Lung (tissue), 12 donors: Measurements from ENCODE around the gene ACAN. TPM values are rescaled to one million over a fixed set of nuclear protein-coding genes. Genes with fewer than 3 reads are reported as not detected.

ENCODE experiments used
- ATAC-seq: fragments of 200-7000 bp; cut with Tn5 transposase; one replicate; pipeline ENCODE4 v1.9.1; 2020; ENCODE audit warnings: moderate number of reproducible peaks; ENCODE audit not compliant: insufficient read depth, low FRiP score
- DNase-seq, 3 donors: peaks; one replicate each; pipeline ENCODE4 v3.0.0-alpha.2; 2013 to 2017
- H3K27ac ChIP-seq, 2 donors: one replicate each; pipeline ENCODE4 v1.5.1; 2013; ENCODE audit warnings: mild to moderate bottlenecking in 2 of 2, moderate library complexity in 2 of 2, control low read depth in 1 of 2, inconsistent platforms in 1 of 2, low read depth in 1 of 2, low read length in 1 of 2
- H3K27me3 ChIP-seq, 3 donors: one replicate each; pipeline ENCODE4 v1.5.1; 2013; ENCODE audit warnings: low read length in 2 of 3; ENCODE audit not compliant: control insufficient read depth in 3 of 3, insufficient read depth in 3 of 3
- H3K36me3 ChIP-seq, 4 donors: one replicate each; pipeline ENCODE4 v1.5.1; 2013; ENCODE audit warnings: low read length in 4 of 4, mild to moderate bottlenecking in 1 of 4, moderate library complexity in 1 of 4; ENCODE audit not compliant: control insufficient read depth in 4 of 4, insufficient read depth in 4 of 4
- H3K4me1 ChIP-seq, 5 donors: one replicate each; pipeline ENCODE4 v1.5.1; 2013; ENCODE audit warnings: low read length in 5 of 5, mild to moderate bottlenecking in 2 of 5, moderate library complexity in 1 of 5; ENCODE audit not compliant: control insufficient read depth in 5 of 5, insufficient read depth in 5 of 5
- H3K4me3 ChIP-seq: one replicate; pipeline ENCODE4 v1.5.1; 2013; ENCODE audit warnings: mild to moderate bottlenecking, control low read depth, moderate library complexity
- H3K9ac ChIP-seq, 2 donors: one replicate each; pipeline ENCODE4 v1.5.1; 2013; ENCODE audit warnings: low read length in 2 of 2, control low read depth in 1 of 2; ENCODE audit not compliant: insufficient read depth in 1 of 2
- H3K9me3 ChIP-seq, 4 donors: one replicate each; pipeline ENCODE4 v1.5.1; 2013; ENCODE audit warnings: low read length in 3 of 4, mild to moderate bottlenecking in 1 of 4, moderate library complexity in 1 of 4; ENCODE audit not compliant: control insufficient read depth in 4 of 4, insufficient read depth in 3 of 4
- CTCF ChIP-seq: IDR thresholded peaks from 2 replicates; pipeline ENCODE4 v1.5.1; 2012; ENCODE audit warnings: mild to moderate bottlenecking; ENCODE audit errors: control extremely low read depth, extremely low read depth
- WGBS, 2 donors: extraction: QIAGEN DNeasy Blood & Tissue Kit; methylation state at CpG; one replicate each; pipeline ENCODE4 v1.1.7; 2013; 5-methylcytosine and 5-hydroxymethylcytosine counted together
- polyA plus RNA-seq, 2 donors: library from polyadenylated mRNA; stranded (reverse); fragments of 200-250 nt; gene quantifications; one replicate each; pipeline ENCODE4 v1.2.1, GENCODE V29; 2013
- total RNA-seq, 2 donors: library from RNA; depleted of rRNA in 1 of 2; stranded (reverse); fragments of >200 nt in 1 of 2; gene quantifications; one replicate each; pipeline ENCODE4 v1.2.1, GENCODE V29; 2014 to 2021
- donor health status: control.
- donor health status: control.
- donor health status: Bipolar disorder and iron deficiency.
- donor health status: healthy.
- donor health status: DM: yes; HTN: yes; CAD: no.

Gene ACAN
- total and polyA plus RNA-seq, 4 donors, result 0.50 to 5.2 (median 0.85) TPM

- peaks cover 0 to 4% (median 0%) of the 10 kb centered on the region in 5 donors for H3K4me1 ChIP-seq
- H3K4me3 ChIP-seq, result no peak overlapping the region
- H3K27ac ChIP-seq, result no peak overlapping the region
- DNase-seq, result no peak
- TF ChIP-seq CTCF, result no peak
- H3K36me3 ChIP-seq, result no peaks in the 10 kb centered on the region
- H3K9ac ChIP-seq, result no peak overlapping the region
- WGBS, 2 donors, result 86 to 92% methylated on average over 18 of the region's 18 CpGs
- no peaks in the 10 kb centered on the region for H3K9me3 ChIP-seq
- no peaks in the 10 kb centered on the region for H3K27me3 ChIP-seq
- ATAC-seq, result no peak
Observed at GRCh38 chr15:88838667-88839066, 35.4 kb downstream of the ACAN start.

GRCh38 chr15:88839146-88839545 is 35.9 kb downstream of the ACAN start:
- 59 to 84% methylated on average over 3 of the region's 3 CpGs for WGBS, 2 donors
- DNase-seq (no peak), ATAC-seq (no peak)
- H3K36me3 ChIP-seq, result no peaks in the 10 kb centered on the region
- no peak overlapping the region for H3K9ac ChIP-seq
- TF ChIP-seq CTCF, result no peak
- H3K9me3 ChIP-seq, result no peaks in the 10 kb centered on the region
- no peak overlapping the region for H3K4me3 ChIP-seq
- H3K4me1 ChIP-seq, result no peaks in the 10 kb centered on the region
- no peaks in the 10 kb centered on the region for H3K27me3 ChIP-seq
- H3K27ac ChIP-seq, result no peak overlapping the region

- no peak for TF ChIP-seq CTCF
- Histone ChIP-seq H3K9me3 (no peaks in the 10 kb centered on the region), H3K9ac (no peak overlapping the region), H3K4me3 (no peak overlapping the region), H3K27ac (no peak overlapping the region), H3K27me3 (no peaks in the 10 kb centered on the region), H3K36me3 (no peaks in the 10 kb centered on the region), H3K4me1 (no peaks in the 10 kb centered on the region)
- no peak for ATAC-seq
- 88 to 92% methylated on average over 16 of the region's 16 CpGs for WGBS, 2 donors
- DNase-seq, result no peak
Observed at GRCh38 chr15:88839961-88840360, 36.7 kb downstream of the ACAN start.

GRCh38 chr15:88841236-88841635 is 38.0 kb downstream of the ACAN start:
- no peak overlapping the region for H3K4me3 ChIP-seq
- WGBS, 2 donors, result 82 to 88% methylated on average over 1 of the region's 1 CpG
- no peak for ATAC-seq
- TF ChIP-seq CTCF, result no peak
- no peak for DNase-seq
- no peak overlapping the region for H3K27ac ChIP-seq
- H3K4me1 ChIP-seq, result no peaks in the 10 kb centered on the region
- H3K27me3 ChIP-seq, result no peaks in the 10 kb centered on the region
- H3K9ac ChIP-seq, result no peak overlapping the region
- no peaks in the 10 kb centered on the region for H3K9me3 ChIP-seq
- H3K36me3 ChIP-seq, result no peaks in the 10 kb centered on the region
